Measurements from ENCODE around the gene NKD1.
"Not testable (repeated sequence)": the region's sequence is repeated elsewhere in the genome, so short reads cannot be mapped to it uniquely, and the experiment has no call there.

NKD1 gene

DNA sequence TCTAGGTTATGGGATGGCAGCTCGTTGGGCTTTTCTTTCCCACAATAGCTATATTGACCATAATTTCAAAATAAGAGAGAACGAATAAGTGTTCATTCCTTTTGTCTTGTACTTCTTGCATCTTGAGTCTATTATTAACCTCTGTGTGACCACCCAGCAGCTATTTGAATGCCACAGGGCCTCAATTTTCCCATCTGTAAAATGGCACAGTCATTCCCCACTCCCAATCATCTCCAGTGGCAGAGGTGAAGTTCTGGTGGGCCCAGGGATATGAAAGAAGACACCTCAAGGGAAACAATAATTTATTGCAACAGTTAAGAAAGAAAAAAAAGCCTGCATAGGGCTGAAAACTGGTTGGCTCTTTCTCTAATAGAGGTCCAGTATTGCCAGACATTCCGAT is 28.6 kb upstream of the NKD1 start:
- no peak for DNase-seq (ENCODE audit: low spot score)

DNA sequence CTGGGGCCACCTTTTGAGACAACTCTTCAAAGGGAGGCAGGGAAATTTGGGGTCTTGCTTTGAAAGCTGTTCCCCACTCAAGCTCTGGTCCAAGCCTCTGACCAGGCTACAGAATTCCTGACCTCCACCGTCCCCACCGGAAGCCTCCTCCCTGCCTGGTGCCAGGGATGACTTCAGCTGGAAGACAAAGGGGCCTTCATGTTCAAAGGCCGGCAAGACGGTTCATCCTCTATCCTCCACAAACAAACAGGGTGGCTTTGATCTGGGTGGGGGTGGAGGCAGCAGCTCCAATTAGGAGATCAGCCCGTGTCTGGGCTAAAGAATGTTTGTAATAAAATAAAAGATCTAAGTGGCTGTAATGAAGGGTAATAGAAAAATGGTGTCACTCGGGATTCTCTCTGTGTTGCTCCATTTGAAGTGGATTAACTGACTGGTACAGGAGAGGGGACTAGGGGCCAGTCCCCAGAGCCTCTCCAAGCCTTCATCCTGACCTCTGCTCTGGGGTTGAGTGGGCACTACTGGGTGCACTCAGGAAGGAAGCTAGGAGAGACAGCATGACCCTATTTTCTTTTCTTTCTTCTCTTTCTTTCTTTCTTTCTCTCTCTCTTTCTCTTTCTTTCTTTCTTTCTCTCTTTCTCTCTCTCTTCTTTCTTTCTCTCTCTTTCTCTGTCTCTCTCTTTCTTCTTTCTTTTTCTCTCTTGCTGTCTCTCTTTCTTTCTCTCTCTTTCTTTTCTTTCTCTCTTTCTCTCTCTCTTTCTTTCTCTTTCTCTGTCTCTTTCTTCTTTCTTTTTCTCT is 27.5 kb upstream of the NKD1 start:
- no peak for DNase-seq (ENCODE audit: low spot score)

DNA sequence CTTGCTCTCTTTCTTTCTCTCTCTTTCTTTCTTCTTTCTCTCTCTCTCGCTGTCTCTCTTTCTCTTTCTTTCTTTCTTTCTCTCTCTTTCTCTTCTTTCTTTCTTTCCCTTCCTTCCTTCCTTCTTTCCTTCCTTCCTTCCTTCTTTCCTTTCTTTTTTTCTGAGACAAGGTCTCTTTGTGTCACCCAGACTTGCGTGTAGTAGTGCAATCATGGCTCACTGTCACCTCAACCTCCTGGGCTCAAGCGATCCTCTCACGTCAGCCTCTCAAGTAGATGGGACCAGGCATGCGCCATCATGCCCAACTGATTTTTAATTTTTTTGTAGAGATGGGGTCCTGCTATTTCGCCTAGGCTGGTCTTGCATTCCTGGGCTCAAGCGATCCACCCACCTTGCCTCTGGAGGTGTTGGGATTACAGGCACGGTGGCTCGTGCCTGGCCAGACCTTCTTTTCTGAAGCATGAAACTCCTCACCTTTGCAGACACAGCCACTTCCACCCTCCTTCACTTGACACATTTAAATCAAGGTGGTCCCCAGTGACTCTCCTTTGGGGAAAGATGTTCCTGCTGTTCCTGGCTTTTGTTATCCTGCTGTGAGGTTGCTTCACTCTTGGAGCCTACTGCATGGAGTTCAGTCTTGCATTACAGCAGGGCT is 26.8 kb upstream of the NKD1 start:
- no peak for DNase-seq (ENCODE audit: low spot score)

DNA sequence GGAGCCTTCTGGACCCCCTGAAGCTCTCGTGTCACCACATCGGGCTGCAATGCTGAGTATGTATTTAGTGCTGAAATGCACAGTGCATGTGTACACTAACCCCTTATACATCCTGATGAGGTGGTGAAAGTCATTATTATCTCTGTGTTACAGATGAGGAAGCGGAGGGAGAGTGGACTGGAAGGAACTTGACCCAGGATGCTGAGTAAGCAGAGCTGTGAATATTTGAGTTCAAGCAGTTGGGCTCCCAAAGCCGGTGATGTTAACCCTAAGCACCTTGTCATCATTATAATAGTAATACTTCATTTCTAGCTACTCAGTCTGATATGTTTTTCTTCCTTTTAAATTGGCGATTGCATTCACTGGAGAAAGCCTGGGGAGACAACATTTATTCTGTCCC is 25.9 kb upstream of the NKD1 start:
- no peak for DNase-seq (ENCODE audit: low spot score)

DNA sequence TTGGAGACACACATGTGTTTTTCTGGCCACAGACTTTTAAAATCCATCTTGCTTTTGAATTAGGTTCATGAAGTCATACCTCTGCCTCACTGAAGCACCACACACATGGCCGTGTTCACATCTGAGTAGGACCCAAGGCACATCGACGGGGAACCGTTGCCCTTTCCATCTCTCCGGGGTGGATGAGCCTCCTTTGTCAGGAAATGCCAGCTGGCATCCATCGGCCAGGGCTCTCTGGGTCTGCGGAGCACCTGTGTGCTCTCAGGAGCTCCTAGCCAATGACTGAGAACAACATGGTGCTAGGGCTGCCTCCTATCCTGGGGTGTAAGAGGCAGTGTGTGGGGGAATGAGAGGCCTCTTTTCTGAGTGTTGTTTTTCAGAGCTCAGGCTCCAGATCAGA is 24.5 kb upstream of the NKD1 start:
- no peak for DNase-seq (ENCODE audit: low spot score)

DNA sequence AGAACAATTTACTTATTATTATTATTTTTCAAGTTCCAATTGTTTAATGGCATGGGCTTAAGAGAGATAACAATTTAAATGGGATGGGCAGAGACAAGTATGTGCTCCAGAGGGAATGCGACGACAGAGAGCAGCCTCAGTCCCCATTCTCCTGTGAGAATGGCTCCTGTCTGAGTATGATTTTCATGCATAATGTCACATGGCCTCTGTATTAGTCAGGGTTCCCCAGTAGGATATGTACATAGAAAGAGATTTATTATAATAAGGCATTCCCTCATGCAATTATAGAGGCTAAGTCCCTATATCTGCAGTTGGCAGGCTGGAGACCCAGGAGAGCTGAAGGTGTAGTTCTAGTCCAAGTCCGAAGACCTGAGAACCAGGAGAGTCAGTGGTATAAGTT is 22.9 kb upstream of the NKD1 start:
- no peak for DNase-seq (ENCODE audit: low spot score)

DNA sequence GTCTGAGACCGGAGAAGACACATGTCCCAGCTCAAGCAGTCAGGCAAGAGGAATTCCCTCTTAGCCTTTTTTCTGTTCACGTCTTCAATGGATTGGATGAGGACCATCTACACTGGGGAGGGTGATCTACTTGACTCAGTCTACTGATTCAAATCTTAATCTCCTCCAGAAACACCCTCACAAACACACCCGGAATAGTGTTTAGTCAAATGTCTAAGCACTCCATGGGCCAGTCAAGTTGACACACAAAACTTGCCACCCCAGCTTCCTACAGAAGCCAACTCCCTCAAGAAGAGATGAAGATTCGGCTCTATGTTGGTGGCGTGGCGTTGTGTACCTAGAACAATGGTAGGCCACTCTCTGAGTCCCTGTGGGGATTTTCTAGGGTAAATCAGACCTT is 22.5 kb upstream of the NKD1 start:
- DNase-seq (ENCODE audit: low spot score): no peak

DNA sequence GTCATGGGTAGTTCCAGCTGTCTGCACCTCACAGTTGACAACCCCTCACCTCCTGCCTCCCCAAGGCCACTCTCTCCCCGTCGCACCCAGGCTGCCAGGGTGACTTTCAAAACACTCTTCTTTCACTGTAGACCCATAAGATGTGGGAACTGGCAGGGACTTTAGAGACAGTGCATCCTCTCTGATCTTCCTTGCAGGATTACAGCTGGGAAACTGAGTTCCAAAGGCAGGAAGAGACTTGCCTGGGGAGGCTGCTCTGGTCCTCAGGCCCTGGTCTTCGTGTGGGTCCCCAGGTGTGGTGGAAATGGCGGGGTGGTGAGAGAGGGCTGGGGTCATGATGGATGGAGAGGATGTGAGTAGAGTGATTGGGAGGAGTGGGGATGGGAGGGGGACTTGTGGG is 21.9 kb upstream of the NKD1 start:
- DNase-seq (ENCODE audit: low spot score): no peak

DNA sequence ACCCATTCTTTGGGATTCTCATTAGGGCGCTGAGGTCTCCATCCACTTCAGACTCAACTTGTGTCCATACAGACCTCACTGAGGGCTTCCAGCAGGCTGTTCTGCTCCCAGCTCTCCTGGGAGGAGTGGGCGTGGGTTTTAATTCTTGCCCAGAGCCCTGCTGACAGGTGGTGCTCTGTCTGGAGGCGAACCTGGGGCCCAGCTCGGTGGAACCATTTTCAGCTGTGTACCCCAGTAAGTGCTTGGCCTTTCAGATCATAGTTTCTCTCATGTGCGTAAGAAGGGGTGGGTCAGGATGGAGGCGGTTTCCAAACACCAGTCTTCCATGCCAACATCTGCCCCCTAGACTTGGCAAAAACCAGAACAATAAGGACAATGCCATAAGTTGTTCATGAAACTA is 21.4 kb upstream of the NKD1 start:
- DNase-seq (ENCODE audit: low spot score): no peak

DNA sequence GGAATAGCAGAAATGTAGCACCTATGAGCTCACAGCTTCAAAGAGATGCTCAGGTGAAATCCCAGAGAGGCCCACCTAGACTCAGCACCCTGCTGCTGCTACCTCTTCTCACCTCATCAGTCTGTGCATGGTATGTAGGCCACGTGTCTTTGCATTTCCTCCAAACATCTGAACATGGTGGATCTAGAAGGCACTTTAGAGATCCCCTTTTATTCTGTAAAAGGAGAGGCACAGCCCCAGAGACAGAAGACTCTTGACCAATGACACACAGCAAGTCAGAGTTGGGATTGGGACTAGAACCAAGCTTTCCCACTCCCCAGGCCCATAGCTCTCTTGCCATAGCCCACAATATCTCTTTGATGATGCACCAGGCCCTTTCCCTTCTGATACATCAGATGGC is 19.4 kb upstream of the NKD1 start:
- no peak for DNase-seq (ENCODE audit: low spot score)

DNA sequence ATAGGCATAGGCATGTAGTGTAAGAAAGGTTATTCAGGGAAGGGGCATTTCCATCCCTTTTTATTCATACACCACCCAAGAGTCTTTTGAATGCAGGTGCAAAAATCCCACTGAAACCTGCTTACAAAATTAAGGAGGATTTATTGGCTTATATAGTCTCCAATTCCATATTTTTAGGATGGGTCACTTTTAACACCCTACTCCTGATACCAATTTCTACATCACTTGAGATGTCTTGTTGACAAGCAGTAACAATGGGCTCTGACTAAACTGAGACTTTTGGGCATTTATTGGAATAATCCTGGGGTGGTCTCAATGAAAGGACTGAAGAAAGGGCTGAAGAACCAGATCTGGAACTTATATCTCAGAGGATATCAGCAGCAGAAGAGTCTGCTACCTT is 18.9 kb upstream of the NKD1 start:
- DNase-seq (ENCODE audit: low spot score): no peak

DNA sequence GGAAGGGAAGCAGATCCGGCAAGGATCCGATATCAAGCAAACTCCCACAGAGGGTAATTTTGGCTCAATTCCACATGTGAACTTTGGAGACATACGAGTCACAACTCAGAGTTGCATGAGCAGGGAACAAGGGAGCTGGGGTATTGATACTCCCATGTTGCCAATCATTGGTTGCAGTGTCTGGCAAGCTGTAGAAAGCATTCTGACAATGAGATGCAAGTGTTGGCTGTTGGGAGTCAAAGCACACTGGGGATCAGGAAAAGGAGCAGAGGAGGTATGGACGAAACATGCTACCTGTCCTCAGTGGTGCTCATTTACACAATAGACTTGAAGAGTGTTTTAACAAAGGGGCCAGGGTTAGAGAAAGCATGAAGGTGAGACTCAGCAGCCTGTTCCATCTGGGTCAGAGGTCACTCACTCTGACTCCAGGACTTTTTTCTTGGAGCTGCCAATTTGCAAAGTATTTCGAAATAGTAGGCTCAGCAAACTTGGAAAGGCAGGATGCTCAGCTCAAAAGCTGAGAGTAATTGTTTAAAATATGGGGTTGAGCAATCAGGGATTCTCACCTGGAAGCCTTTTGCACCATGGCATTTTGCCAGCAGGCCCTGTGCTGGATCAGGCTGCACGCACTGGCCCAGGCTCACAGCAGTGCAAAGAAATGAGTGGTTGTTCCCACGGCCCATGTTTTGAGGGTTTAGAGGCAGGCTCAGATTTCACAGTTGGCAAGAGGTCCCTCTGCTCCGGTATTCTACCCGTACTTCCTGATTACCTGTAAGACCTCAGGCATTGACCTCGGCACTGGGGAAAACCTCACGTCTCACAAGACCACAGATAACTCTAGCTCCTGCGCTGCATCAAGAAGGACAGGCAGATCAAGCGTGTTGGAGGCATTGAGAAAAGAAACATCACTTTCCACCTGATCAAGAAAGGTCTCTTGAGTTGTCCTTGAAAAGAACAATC is 17.6 kb upstream of the NKD1 start:
- DNase-seq (ENCODE audit: low spot score): no peak

DNA sequence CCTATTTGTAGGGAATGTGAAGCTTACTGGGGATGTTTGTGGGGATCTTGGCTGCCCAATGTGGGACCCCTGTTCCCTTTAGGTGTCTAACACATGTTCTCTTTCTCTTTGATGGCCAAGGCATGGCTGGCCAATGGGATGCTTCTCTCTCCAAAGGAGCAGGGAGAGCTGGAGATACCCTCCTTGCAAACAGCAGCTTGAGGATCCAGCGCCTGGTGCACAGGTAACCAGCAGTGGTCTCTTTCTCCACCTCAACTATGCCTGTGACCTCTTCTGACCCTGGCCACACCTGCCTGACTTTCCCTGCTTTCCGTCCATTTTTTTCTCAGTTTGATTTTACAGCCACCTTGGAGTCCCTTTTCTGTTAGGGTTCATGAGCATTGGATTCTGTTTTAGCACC is 16.8 kb upstream of the NKD1 start:
- no peak for DNase-seq (ENCODE audit: low spot score)

DNA sequence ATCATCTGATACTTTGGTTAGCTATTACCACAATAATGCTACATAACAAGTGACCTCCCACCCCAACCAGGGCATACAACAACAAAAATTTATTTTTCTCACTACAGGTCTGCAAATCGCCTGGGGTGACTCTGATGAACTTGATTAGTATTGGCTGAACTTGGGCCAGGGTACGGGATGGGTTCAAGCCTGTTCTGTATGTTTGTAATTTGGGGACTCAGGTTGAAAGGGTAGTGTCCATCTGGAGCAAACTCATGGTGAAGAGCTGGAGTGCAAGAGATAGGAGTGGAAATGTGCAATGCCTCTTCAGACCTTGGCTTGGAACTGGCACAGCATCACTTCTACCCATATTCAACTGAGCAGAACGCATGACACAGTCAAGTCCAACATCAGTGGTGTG is 16.3 kb upstream of the NKD1 start:
- no peak for DNase-seq (ENCODE audit: low spot score)

DNA sequence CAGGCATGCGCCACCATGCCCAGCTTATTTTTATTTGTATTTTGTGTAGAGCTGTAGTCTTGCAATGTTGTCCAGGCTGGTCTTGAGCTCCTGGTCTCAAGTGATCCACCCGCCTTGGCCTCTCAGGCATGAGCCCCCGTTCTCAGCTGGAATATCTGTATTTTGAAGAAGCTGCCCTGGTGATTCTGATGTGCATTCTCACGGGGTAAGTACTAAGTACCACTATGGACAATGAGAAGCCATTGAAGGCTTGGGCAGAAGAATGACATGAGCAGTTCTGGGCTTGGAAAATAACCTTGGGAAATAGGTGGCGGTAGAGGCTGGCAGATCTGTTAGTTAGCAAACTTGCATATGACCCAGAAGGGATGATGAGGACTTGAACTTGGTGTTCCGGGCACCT is 15.6 kb upstream of the NKD1 start:
- DNase-seq (ENCODE audit: low spot score): no peak

DNA sequence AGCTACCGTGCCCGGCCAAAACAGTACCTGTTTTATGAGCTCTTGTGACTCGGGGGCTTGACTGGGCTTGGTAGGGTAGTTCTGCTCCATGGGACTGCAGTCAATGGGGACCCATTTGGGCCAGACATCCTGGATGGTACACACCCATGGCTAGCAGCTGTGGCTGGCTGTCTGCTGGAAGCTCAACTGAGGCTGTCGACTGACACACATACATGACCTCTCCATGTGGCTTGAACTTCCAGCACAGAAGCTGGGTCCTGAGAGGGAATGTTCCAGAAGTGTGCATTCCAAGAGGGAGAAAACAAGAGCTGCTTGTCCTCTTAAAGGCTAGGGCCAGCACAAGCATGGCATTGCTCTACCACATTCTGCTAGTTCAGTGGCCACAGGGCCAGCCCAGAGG is 14.9 kb upstream of the NKD1 start:
- DNase-seq (ENCODE audit: low spot score): no peak

DNA sequence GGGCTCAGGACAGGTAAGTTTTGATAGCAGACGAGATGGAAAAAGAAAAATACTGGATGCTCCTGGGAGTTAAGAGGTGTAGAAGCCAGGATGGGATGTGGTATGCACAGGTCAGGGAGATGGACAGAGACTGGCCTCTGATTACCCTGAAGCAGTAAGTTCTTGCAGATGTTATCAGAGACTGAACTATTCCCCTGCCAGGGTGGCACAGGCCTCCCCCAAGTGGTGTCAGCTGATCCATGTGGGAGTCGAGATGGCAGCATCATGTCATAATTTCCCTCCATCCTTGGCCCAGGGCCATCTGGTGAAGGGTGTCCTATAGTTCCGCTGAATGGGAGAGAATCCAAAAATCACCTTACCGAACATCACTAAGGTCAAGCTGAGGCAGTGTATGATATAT is 14.1 kb upstream of the NKD1 start:
- DNase-seq (ENCODE audit: low spot score): no peak

DNA sequence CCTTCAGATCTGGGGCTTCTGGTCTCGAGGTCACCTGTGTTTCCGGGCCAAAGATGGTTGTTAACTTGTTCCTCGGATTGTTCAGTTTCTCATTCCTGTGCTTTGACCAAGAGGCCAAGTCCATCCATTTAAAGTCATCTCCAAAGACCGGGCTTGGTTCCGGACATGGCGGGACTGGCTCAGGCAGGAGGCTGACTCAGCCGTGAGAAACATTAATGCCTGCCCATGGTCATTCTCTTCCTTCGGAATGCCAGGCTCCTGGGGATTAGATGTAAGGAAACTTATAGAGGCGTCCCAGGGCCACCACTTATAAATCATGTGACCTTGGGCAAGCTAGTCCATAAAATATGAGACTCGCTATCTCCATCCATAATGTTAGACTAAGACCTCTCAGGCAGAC is 13.6 kb upstream of the NKD1 start:
- DNase-seq (ENCODE audit: low spot score): no peak

DNA sequence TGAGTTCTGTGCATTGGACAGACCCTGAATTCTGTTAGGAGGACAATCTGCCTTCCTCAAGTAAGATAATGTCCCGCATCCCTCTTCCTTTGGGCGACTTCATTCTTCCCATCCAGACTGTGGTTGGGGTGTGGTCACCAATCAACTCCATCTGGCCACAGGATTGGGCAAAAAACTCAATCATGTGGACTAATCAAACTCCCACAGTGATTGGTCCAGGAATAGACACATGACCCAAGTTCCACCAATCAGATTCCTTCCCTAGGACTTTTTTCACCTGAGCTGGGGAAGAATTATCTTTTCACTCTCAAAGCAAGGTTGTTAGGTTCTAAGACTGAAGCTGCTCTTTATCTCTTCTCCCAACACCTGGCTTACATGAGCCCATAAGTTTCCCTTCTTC is 13.2 kb upstream of the NKD1 start:
- DNase-seq (ENCODE audit: low spot score): no peak

DNA sequence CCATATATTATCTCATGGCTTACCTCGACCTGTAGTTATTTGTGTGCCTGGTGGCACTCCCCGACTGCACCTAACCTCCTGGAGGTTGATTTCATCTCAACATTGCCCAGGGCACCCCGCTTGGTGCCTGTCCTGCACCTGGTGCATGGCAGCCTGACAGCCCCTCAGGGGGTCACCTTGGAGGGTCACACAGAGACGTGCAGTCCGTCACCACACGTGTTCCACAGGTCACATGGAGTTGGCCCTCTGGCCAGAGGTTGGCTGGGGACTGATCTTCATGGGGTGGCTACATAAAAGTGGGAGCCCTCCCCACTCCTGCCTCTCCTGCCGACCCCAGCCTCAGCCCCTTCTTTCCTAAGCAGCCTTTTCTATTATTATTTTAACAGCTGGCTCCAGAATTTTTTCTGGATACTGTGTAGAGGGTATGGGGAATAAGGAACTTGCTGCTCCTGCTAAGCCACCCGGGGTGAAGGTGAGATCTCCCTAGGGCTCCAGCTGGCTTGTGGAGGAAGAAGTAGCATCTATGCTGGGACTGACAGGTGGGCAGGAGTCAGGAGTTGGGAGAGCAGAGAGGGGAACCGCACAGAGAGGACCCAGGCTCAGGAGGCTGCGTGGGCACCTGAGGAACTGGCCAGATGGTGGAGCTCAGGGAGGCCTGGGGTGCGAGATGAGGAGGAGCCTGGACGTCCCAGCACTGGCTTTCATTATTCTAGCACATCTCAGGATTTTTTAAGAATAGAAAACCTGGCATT is 12.5 kb upstream of the NKD1 start:
- DNase-seq (ENCODE audit: low spot score): no peak

DNA sequence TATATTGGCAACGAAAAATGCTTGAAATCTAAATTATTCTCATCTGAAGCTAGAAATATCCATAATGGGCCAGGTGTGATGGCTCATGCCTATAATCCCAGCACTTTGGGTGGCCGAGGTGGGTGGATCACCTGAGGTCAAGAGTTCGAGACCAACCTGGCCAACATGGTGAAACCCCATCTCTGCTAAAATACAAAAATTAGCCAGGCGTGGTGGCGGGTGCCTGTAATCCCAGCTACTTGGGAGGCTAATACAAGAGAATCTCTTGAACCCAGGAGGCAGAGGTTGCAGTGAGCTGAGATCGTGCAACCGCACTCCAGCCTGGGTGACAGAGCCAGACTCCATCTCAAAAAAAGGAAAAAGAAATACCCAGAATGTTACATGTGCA is 11.9 kb upstream of the NKD1 start:
- not testable (repeated sequence) for DNase-seq (ENCODE audit: low spot score)
